Spleen (tissue), 7 donors: ENCODE data around the gene PADI2.

ENCODE experiments used
- POLR2A ChIP-seq, 3 donors: fragments of 450-650 bp; IDR thresholded peaks; one replicate each; pipeline ENCODE4 v1.5.1; 2017; ENCODE audit warnings: antibody characterized with exemption in 3 of 3, mild to moderate bottlenecking in 1 of 3
- TF ChIP-seq, protein P1 (sequence below), 11 experiments: fragments of 200-600 bp in 7 of 11; fragments of 450-650 bp in 4 of 11; sonication (generic) in 4 of 11; IDR thresholded peaks in 8 of 11; conservative IDR thresholded peaks in 3 of 11; 1 replicate in 7 of 11; 2 replicates in 4 of 11; pipeline versions ENCODE4 v1.4.0 to v1.8.0; 2016 to 2021; ENCODE audit warnings: antibody characterized with exemption in 11 of 11, inconsistent platforms in 4 of 11, mild to moderate bottlenecking in 1 of 11
- donor health status: DM: no; HTN: no; CAD: no; lungs with moderate emphysema.
- donor health status: DM: no; HTN: no; CAD: no.
- donor health status: DM: no; HTN: no; CAD: no.

DNA sequence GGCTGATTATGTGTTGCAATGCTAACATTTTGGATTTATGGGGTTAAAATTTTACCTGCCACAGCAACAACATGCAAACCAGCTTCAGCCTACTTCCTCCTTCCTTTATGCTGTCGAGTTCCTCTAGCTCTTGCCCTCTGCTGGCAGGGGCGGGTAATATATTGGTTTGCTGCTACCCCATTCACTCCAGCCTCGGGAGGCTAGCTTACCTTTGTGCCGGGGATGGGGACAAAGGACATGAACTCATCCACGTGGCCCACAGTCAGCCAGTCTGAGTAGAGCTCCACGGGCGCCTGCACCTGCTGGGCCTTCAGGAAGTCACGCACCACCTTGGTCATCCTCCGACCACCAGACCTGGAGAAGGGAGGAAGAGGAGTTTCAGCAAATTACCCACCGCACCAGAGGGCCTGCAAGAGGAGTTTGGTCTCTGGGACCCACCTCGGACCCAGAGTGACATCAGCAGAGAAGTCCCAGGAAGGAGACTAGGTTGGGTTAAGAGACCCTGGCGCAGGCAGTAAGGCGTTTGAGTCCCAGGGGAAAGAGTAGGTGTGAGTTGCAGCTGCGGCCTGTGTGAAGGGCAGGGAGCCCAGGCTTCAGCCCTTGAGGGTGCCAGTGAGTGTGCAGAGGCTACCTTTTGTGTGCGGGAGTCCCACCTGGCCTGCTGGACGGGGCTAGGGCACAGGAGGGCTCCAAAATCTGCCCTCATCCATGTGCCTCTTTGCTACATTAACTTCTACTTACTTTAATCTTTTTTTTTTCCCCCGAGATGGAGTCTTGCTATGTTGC, 43.6 kb downstream of the PADI2 start:
- TF ChIP-seq, protein P1, sequence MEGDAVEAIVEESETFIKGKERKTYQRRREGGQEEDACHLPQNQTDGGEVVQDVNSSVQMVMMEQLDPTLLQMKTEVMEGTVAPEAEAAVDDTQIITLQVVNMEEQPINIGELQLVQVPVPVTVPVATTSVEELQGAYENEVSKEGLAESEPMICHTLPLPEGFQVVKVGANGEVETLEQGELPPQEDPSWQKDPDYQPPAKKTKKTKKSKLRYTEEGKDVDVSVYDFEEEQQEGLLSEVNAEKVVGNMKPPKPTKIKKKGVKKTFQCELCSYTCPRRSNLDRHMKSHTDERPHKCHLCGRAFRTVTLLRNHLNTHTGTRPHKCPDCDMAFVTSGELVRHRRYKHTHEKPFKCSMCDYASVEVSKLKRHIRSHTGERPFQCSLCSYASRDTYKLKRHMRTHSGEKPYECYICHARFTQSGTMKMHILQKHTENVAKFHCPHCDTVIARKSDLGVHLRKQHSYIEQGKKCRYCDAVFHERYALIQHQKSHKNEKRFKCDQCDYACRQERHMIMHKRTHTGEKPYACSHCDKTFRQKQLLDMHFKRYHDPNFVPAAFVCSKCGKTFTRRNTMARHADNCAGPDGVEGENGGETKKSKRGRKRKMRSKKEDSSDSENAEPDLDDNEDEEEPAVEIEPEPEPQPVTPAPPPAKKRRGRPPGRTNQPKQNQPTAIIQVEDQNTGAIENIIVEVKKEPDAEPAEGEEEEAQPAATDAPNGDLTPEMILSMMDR (IDR thresholded peaks at IDR 0.05 in 8 of 11, conservative IDR thresholded peaks at IDR 0.05 in 3 of 11), result peak in 9 of 11 experiments; percentile 6 to 66 (median 31)
- TF ChIP-seq POLR2A (IDR thresholded peaks at IDR 0.05), result no peak
